Osteocyte (in vitro differentiated cells): ENCODE results near the gene CCDC88C. TPM values are rescaled to one million over a fixed set of nuclear protein-coding genes. Genes with fewer than 3 reads are reported as not detected.

Source experiments
- DNase-seq: peaks from one replicate; pipeline ENCODE4 v3.0.0; 2021; ENCODE audit warnings: mixed read lengths; ENCODE audit not compliant: unreplicated experiment; ENCODE audit errors: extremely low spot score
- H3K27ac Mint-ChIP-seq: one replicate; pipeline ENCODE4 v1.8.0; 2021; ENCODE audit warnings: mild to moderate bottlenecking, mixed read lengths; ENCODE audit not compliant: unreplicated experiment
- H3K27me3 Mint-ChIP-seq: one replicate; pipeline ENCODE4 v1.8.0; 2021; ENCODE audit warnings: mixed read lengths; ENCODE audit not compliant: unreplicated experiment
- H3K36me3 Mint-ChIP-seq: one replicate; pipeline ENCODE4 v1.8.0; 2021; ENCODE audit warnings: mixed read lengths; ENCODE audit not compliant: unreplicated experiment
- H3K4me1 Mint-ChIP-seq: one replicate; pipeline ENCODE4 v1.8.0; 2021; ENCODE audit warnings: mixed read lengths; ENCODE audit not compliant: unreplicated experiment
- H3K4me3 Mint-ChIP-seq: one replicate; pipeline ENCODE4 v1.8.0; 2021; ENCODE audit warnings: mild to moderate bottlenecking, moderate library complexity, mixed read lengths; ENCODE audit not compliant: unreplicated experiment
- H3K9me3 Mint-ChIP-seq: one replicate; pipeline ENCODE4 v1.8.0; 2021; ENCODE audit warnings: mixed read lengths; ENCODE audit not compliant: unreplicated experiment
- total RNA-seq: library from RNA; stranded (reverse); gene quantifications from 2 replicates; pipeline ENCODE4 v1.2.1, GENCODE V29; 2021
- TF ChIP-seq, protein P1 (sequence below): fragments of 200-600 bp; sonication (generic); IDR thresholded peaks from 2 replicates; pipeline ENCODE4 v1.5.0; 2021; ENCODE audit warnings: antibody characterized with exemption, mild to moderate bottlenecking, moderate library complexity

CCDC88C gene
- total RNA-seq, 1 donor from 2014 or later, result 1.4 TPM

DNA sequence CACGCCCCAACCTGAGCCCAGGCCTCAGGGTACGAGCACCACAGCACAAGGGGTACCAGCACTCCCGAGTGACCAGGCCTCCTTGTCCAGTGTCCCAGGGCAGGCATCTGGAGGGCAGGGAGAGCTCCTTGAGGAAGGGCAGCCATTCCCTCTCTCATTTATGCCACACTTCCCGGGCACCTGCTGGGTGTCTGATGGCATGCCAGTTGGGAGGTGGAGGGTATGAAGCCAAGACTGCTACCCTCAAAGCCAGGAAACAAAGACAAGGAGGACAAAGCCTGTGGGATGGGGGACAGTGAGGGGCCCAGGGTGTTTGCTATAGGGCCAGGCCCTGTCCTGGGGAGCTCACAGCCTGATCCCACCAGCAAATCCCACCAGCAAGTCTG lies 45.6 kb downstream of the CCDC88C start:
- Mint-ChIP-seq H3K27ac (no peak overlapping the region), H3K9me3 (no peaks in the 10 kb centered on the region), H3K4me3 (no peak overlapping the region), H3K4me1 (peaks cover 22% of the 10 kb centered on the region), H3K27me3 (peaks cover 5% of the 10 kb centered on the region), H3K36me3 (no peaks in the 10 kb centered on the region)
- TF ChIP-seq, protein P1, sequence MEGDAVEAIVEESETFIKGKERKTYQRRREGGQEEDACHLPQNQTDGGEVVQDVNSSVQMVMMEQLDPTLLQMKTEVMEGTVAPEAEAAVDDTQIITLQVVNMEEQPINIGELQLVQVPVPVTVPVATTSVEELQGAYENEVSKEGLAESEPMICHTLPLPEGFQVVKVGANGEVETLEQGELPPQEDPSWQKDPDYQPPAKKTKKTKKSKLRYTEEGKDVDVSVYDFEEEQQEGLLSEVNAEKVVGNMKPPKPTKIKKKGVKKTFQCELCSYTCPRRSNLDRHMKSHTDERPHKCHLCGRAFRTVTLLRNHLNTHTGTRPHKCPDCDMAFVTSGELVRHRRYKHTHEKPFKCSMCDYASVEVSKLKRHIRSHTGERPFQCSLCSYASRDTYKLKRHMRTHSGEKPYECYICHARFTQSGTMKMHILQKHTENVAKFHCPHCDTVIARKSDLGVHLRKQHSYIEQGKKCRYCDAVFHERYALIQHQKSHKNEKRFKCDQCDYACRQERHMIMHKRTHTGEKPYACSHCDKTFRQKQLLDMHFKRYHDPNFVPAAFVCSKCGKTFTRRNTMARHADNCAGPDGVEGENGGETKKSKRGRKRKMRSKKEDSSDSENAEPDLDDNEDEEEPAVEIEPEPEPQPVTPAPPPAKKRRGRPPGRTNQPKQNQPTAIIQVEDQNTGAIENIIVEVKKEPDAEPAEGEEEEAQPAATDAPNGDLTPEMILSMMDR, result no peak
- DNase-seq, result no peak

DNA sequence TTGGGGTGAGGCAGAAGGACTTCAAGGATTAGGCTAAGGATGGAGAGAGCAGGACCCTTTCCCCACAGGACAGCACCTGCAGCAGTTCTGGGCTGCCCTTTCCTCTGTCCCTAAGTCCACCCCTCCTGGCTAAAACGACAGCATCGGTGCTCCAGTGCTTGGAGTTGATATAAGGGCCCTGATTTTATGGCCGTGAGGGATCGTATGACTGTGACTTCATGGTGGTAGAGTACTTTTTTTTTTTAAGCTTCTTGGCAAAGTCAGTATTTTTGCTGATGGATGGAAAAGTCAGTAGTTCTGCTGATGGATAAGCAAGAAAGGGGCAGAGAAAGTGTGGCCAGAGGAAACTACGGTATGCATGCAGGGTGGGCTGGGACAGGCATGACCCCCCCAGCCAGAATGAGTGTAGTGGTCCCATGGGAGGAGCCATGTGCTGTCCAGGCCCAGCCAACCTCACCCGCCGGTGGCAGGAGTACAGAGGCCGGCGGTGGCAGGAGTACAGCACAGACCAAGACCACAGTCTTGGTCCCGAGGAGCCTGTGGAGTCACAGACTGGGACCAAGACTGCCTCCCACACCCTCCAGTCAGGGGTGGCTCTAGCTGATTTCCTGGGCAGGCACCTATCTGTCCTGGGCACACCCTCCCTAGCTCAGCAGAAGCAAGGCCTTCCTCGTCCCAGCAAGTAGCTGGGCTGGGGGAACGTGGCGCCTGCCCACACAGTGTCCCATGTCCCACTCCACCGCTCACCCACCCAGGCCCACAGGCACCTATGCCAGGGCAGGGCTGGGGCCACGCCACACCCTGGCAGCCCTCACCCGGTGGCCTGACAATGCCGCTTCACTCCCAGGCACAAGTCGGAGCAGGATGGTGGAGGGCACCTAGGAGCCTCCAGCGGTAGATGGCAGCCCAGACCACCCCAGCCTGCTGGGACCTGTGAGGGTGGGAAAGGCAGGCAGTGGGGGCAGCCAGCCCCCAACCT lies 46.3 kb downstream of the CCDC88C start:
- Mint-ChIP-seq H3K4me1 (peaks cover 21% of the 10 kb centered on the region), H3K27ac (no peak overlapping the region), H3K27me3 (peaks cover 5% of the 10 kb centered on the region), H3K4me3 (no peak overlapping the region), H3K9me3 (no peaks in the 10 kb centered on the region), H3K36me3 (no peaks in the 10 kb centered on the region)
- TF ChIP-seq, protein P1, result no peak
- no peak for DNase-seq

DNA sequence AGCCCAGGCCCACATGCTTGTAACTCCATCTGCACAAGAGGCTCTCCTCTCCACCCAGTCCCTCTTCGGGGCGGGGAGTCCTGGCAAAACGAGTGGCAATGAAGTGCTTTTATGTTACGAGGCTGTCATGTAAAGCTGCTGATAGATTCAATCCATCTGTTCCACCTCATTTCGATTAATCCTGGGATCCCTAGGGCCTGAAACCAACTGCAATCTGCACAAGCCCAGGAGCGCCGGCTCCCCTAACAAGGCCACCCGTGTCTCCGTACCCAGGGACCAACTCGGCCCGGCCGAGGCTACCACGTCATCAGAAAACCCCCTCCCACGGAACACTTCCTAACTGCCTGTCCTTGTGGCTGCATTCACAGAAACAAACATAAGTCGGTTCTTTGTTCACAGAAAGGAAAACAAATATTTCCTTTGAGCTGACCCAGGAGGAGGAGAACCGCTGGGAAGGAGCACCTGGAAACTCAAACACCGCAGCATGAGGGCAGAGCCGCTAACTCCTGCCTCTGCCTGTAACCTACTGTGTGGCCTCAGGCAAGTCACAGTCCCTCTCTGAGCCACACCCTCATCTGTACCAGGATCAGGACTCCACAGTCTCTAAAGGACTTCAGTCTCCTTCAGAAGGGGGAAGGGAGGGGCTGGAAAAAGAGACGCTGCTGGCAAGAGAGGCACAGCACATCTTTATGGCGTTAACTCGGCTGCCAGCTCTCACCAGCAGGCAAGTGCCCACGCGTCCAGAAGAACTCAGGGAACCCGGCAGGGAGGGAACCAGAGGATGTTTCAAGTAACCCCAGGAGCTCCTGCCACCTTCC lies 47.8 kb downstream of the CCDC88C start:
- DNase-seq, result no peak

DNA sequence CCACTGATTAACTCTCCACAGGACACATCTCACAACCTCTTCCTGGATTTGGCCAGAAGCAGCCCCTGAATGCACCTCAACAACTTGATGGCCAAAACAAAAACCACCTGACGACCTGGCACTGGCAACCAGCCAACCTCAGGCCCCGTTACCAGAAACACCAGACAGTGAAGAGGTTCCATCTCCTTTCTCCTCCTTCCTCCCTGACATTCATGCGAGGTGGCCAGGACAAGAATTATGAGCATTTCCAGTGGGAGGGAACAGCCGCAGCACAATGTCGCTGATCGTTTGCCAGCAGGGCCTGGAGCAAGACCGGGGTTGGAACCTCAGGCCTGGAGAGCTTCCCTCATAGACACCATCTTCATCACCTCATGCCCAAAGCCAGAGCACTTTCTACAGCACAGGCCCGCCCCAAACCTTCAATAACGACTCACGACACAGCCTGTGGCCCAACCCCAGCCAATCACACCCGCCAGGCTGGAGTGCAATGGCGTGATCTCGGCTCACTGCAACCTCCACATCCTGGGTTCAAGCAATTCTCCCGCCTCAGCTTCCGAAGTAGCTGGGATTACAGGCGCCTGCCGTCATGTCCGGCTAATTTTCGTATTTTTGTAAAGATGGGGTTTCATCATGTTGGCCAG lies 48.7 kb downstream of the CCDC88C start:
- TF ChIP-seq, protein P1, result no peak
- Mint-ChIP-seq H3K36me3 (no peaks in the 10 kb centered on the region), H3K4me1 (peaks cover 11% of the 10 kb centered on the region), H3K27me3 (peaks cover 5% of the 10 kb centered on the region), H3K4me3 (no peak overlapping the region), H3K27ac (no peak overlapping the region), H3K9me3 (no peaks in the 10 kb centered on the region)
- DNase-seq, result no peak

More for the DNA sequence above, 47.8 kb downstream of the CCDC88C start:
- H3K9me3 Mint-ChIP-seq, result no peaks in the 10 kb centered on the region
- peaks cover 21% of the 10 kb centered on the region for H3K4me1 Mint-ChIP-seq
- no peaks in the 10 kb centered on the region for H3K36me3 Mint-ChIP-seq
- peaks cover 5% of the 10 kb centered on the region for H3K27me3 Mint-ChIP-seq
- TF ChIP-seq, protein P1, result no peak
- no peak overlapping the region for H3K4me3 Mint-ChIP-seq
- H3K27ac Mint-ChIP-seq, result no peak overlapping the region
